ENCODE measurements around the gene PHKG2. TPM values are rescaled to one million over a fixed set of nuclear protein-coding genes. Genes with fewer than 3 reads are reported as not detected.

Gene PHKG2
- total RNA-seq, 1 donor from 2014 or later, result 23.6 TPM

GRCh38 chr16:30771726-30772125 lies 23.5 kb downstream of the PHKG2 start:
- H3K27me3 ChIP-seq (ENCODE audit: control insufficient read depth, insufficient read depth, low read length), result no peaks in the 10 kb centered on the region
- H3K36me3 ChIP-seq (ENCODE audit: control insufficient read depth, insufficient read depth, low read length), result peaks cover 5% of the 10 kb centered on the region
- TF ChIP-seq CTCF (IDR thresholded peaks at IDR 0.05; ENCODE audit: insufficient read depth, low read length, poor library complexity, severe bottlenecking), result no peak

GRCh38 chr16:30773826-30774225 lies 25.6 kb downstream of the PHKG2 start:
- no peak for TF ChIP-seq CTCF (IDR thresholded peaks at IDR 0.05; ENCODE audit: insufficient read depth, low read length, poor library complexity, severe bottlenecking)
- H3K4me3 ChIP-seq (ENCODE audit: low read depth, low read length), result no peak overlapping the region
- no peaks in the 10 kb centered on the region for H3K27me3 ChIP-seq (ENCODE audit: control insufficient read depth, insufficient read depth, low read length)
- H3K36me3 ChIP-seq (ENCODE audit: control insufficient read depth, insufficient read depth, low read length), result peaks cover 3% of the 10 kb centered on the region
- DNase-seq (ENCODE audit: low read depth), result no peak

More at GRCh38 chr16:30771726-30772125, 23.5 kb downstream of the PHKG2 start:
- no peak for DNase-seq (ENCODE audit: low read depth)
- no peak overlapping the region for H3K4me3 ChIP-seq (ENCODE audit: low read depth, low read length)

- Histone ChIP-seq H3K27me3 (ENCODE audit: control insufficient read depth, insufficient read depth, low read length) (no peaks in the 10 kb centered on the region), H3K36me3 (ENCODE audit: control insufficient read depth, insufficient read depth, low read length) (peaks cover 2% of the 10 kb centered on the region), H3K4me3 (ENCODE audit: low read depth, low read length) (peak overlapping the region; percentile 72)
- TF ChIP-seq CTCF (IDR thresholded peaks at IDR 0.05; ENCODE audit: insufficient read depth, low read length, poor library complexity, severe bottlenecking), result no peak
- DNase-seq (ENCODE audit: low read depth), result no peak
Observed at GRCh38 chr16:30774367-30775130, 26.3 kb downstream of the PHKG2 start.

- Histone ChIP-seq H3K36me3 (ENCODE audit: control insufficient read depth, insufficient read depth, low read length) (peaks cover 2% of the 10 kb centered on the region), H3K27me3 (ENCODE audit: control insufficient read depth, insufficient read depth, low read length) (no peaks in the 10 kb centered on the region), H3K4me3 (ENCODE audit: low read depth, low read length) (peak overlapping the region; percentile 72)
- TF ChIP-seq CTCF (IDR thresholded peaks at IDR 0.05; ENCODE audit: insufficient read depth, low read length, poor library complexity, severe bottlenecking), result no peak
- DNase-seq (ENCODE audit: low read depth), result no peak
Observed at GRCh38 chr16:30775131-30775391, 26.8 kb downstream of the PHKG2 start.

GRCh38 chr16:30775392-30776188 lies 27.4 kb downstream of the PHKG2 start:
- Histone ChIP-seq H3K4me3 (ENCODE audit: low read depth, low read length) (peak overlapping the region; percentile 72), H3K36me3 (ENCODE audit: control insufficient read depth, insufficient read depth, low read length) (peaks cover 2% of the 10 kb centered on the region), H3K27me3 (ENCODE audit: control insufficient read depth, insufficient read depth, low read length) (no peaks in the 10 kb centered on the region)
- TF ChIP-seq CTCF (IDR thresholded peaks at IDR 0.05; ENCODE audit: insufficient read depth, low read length, poor library complexity, severe bottlenecking), result no peak
- peak; percentile 41 for DNase-seq (ENCODE audit: low read depth)
